GM19099 (cell line): ENCODE results near the gene GRHL1.

ENCODE experiments used
- POLR2A ChIP-seq: IDR thresholded peaks from 3 replicates; pipeline ENCODE4 v1.6.1; 2011; ENCODE audit warnings: low read depth; ENCODE audit not compliant: insufficient read length; ENCODE audit errors: extremely low read depth

The GRHL1 gene

GRCh38 chr2:10045561-10046355, 94.3 kb downstream of the GRHL1 start:
- TF ChIP-seq POLR2A, result no peak

GRCh38 chr2:10046931-10047330, 95.4 kb downstream of the GRHL1 start:
- TF ChIP-seq POLR2A, result no peak

GRCh38 chr2:10047616-10048500, 96.4 kb downstream of the GRHL1 start:
- TF ChIP-seq POLR2A, result no peak

- no peak for TF ChIP-seq POLR2A
Measured at GRCh38 chr2:10048501-10049171, 97.1 kb downstream of the GRHL1 start.
